GM12878 (cell line): ENCODE data around the gene ADGRD1. TPM values are rescaled to one million over a fixed set of nuclear protein-coding genes. Genes with fewer than 3 reads are reported as not detected.
A peak's percentile ranks its signal among the peaks of the same experiment; 100 is the strongest.

Experiments used
- ATF2 ChIP-seq: IDR thresholded peaks from 2 replicates; pipeline ENCODE4 v1.6.1; 2012; ENCODE audit warnings: low read length, inconsistent platforms
- BMI1 ChIP-seq: fragments of 450-650 bp; IDR thresholded peaks from 2 replicates; pipeline ENCODE4 v1.6.1; 2016; ENCODE audit warnings: mild to moderate bottlenecking, moderate library complexity, borderline replicate concordance
- GABPA ChIP-seq: IDR thresholded peaks from 2 replicates; pipeline ENCODE4 v1.6.1; 2014; ENCODE audit warnings: antibody characterized with exemption, low read depth, mild to moderate bottlenecking, inconsistent platforms
- IRF3 ChIP-seq: fragments of 450-650 bp; IDR thresholded peaks from 2 replicates; pipeline ENCODE4 v1.6.1; 2014; ENCODE audit warnings: mild to moderate bottlenecking
- JUND ChIP-seq: IDR thresholded peaks from 2 replicates; pipeline ENCODE4 v1.6.1; 2012; ENCODE audit warnings: low read depth, mild to moderate bottlenecking, low read length, improper control_type of control experiment, moderate library complexity
- KLF5 ChIP-seq: fragments of 450-650 bp; IDR thresholded peaks from 2 replicates; pipeline ENCODE4 v1.6.1; 2014; ENCODE audit warnings: mild to moderate bottlenecking; ENCODE audit not compliant: partially characterized antibody
- MTA2 ChIP-seq: fragments of 450-650 bp; IDR thresholded peaks from 2 replicates; pipeline ENCODE4 v1.6.1; 2016; ENCODE audit warnings: low read depth, mild to moderate bottlenecking, moderate library complexity
- NR2C2 ChIP-seq: IDR thresholded peaks from 2 replicates; pipeline ENCODE4 v1.6.1; 2011; ENCODE audit warnings: borderline replicate concordance, low read depth; ENCODE audit not compliant: control insufficient read depth, insufficient read length
- POLR2AphosphoS5 ChIP-seq: IDR thresholded peaks from 2 replicates; pipeline ENCODE4 v1.6.1; 2011; ENCODE audit warnings: mild to moderate bottlenecking, low read length, inconsistent platforms
- SMARCA5 ChIP-seq: fragments of 450-650 bp; IDR thresholded peaks from 2 replicates; pipeline ENCODE4 v1.6.1; 2017; ENCODE audit warnings: mild to moderate bottlenecking
- SUPT20H ChIP-seq: IDR thresholded peaks from 2 replicates; pipeline ENCODE4 v1.6.1; 2011; ENCODE audit warnings: low read depth, mild to moderate bottlenecking, low read length, moderate library complexity, borderline replicate concordance; ENCODE audit not compliant: control insufficient read depth
- TCF7 ChIP-seq: IDR thresholded peaks from 2 replicates; pipeline ENCODE4 v1.6.1; 2014; ENCODE audit warnings: antibody characterized with exemption, borderline replicate concordance
- YY1 ChIP-seq: IDR thresholded peaks from 2 replicates; pipeline ENCODE4 v1.6.1; 2011; ENCODE audit warnings: low read depth, mild to moderate bottlenecking, low read length
- ZBTB11 ChIP-seq: fragments of 450-650 bp; formaldehyde crosslinking; IDR thresholded peaks from 2 replicates; pipeline ENCODE4 v1.5.0; 2022; ENCODE audit warnings: mild to moderate bottlenecking, missing genetic modification characterization
- ZNF217 ChIP-seq: fragments of 450-650 bp; IDR thresholded peaks from 2 replicates; pipeline ENCODE4 v1.6.1; 2017; ENCODE audit warnings: antibody characterized with exemption, mild to moderate bottlenecking
- polyA plus RNA-seq, 11 experiments: library from polyadenylated mRNA; depleted of rRNA in 4 of 11; unstranded in 6 of 11; stranded (reverse) in 5 of 11; fragments of >200 nt; fragmentation: Nextera tagmentation in 4 of 11; fragmentation: Illumina TruSeq in 1 of 11; extraction: Ambion mirVana in 4 of 11; extraction: Trizol in 1 of 11; gene quantifications; 1 replicate in 1 of 11; 2 replicates in 10 of 11; pipeline versions ENCODE4 v1.2.1 to v1.2.3, GENCODE V29; 2011 to 2016; ENCODE audit warnings: inconsistent platforms in 2 of 11, missing spikeins in 2 of 11, low read depth in 1 of 11
- total RNA-seq, 4 experiments: library from RNA; depleted of rRNA in 3 of 4; stranded (reverse); fragments of >200 nt in 3 of 4; fragmentation: Illumina TruSeq in 1 of 4; extraction: Trizol in 1 of 4; gene quantifications; 2 replicates each; pipeline versions ENCODE4 v1.2.1 to v1.2.3, GENCODE V29; 2013 to 2021
- TF ChIP-seq, protein P1 (sequence below): fragments of 450-650 bp; IDR thresholded peaks from 2 replicates; pipeline ENCODE4 v1.6.1; 2017; ENCODE audit warnings: mild to moderate bottlenecking, moderate library complexity
- TF ChIP-seq, protein P2 (sequence below): IDR thresholded peaks from 2 replicates; pipeline ENCODE4 v1.6.1; 2012; ENCODE audit warnings: low read depth, low read length, improper control_type of control experiment

Gene ADGRD1
- total and polyA plus RNA-seq, 10 of the 15 experiments (the other 5 are each of a cell fraction or from before 2014, with no cell fraction given): 0.15 to 12.7 (median 1.2) TPM

- TF ChIP-seq YY1 (no peak), SMARCA5 (no peak), GABPA (no peak), ZBTB11 (no peak), KLF5 (no peak), JUND (no peak), SUPT20H (no peak), ZNF217 (no peak), IRF3 (no peak), BMI1 (0 out of 2 replicates have a peak, but pooled peaks have one; percentile 47), MTA2 (peak; percentile 80), NR2C2 (no peak), TCF7 (no peak), ATF2 (no peak), POLR2AphosphoS5 (no peak)
- TF ChIP-seq, protein P1, sequence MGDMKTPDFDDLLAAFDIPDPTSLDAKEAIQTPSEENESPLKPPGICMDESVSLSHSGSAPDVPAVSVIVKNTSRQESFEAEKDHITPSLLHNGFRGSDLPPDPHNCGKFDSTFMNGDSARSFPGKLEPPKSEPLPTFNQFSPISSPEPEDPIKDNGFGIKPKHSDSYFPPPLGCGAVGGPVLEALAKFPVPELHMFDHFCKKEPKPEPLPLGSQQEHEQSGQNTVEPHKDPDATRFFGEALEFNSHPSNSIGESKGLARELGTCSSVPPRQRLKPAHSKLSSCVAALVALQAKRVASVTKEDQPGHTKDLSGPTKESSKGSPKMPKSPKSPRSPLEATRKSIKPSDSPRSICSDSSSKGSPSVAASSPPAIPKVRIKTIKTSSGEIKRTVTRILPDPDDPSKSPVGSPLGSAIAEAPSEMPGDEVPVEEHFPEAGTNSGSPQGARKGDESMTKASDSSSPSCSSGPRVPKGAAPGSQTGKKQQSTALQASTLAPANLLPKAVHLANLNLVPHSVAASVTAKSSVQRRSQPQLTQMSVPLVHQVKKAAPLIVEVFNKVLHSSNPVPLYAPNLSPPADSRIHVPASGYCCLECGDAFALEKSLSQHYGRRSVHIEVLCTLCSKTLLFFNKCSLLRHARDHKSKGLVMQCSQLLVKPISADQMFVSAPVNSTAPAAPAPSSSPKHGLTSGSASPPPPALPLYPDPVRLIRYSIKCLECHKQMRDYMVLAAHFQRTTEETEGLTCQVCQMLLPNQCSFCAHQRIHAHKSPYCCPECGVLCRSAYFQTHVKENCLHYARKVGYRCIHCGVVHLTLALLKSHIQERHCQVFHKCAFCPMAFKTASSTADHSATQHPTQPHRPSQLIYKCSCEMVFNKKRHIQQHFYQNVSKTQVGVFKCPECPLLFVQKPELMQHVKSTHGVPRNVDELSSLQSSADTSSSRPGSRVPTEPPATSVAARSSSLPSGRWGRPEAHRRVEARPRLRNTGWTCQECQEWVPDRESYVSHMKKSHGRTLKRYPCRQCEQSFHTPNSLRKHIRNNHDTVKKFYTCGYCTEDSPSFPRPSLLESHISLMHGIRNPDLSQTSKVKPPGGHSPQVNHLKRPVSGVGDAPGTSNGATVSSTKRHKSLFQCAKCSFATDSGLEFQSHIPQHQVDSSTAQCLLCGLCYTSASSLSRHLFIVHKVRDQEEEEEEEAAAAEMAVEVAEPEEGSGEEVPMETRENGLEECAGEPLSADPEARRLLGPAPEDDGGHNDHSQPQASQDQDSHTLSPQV: no peak
- TF ChIP-seq, protein P2, sequence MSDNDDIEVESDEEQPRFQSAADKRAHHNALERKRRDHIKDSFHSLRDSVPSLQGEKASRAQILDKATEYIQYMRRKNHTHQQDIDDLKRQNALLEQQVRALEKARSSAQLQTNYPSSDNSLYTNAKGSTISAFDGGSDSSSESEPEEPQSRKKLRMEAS: no peak
Measured at GRCh38 chr12:130970165-130970907, 16.6 kb downstream of the ADGRD1 start (continued).
